Measurements from ENCODE around the gene ZNF438.
"Not testable (repeated sequence)": the region's sequence is repeated elsewhere in the genome, so short reads cannot be mapped to it uniquely, and the experiment has no call there.

Gene ZNF438

DNA sequence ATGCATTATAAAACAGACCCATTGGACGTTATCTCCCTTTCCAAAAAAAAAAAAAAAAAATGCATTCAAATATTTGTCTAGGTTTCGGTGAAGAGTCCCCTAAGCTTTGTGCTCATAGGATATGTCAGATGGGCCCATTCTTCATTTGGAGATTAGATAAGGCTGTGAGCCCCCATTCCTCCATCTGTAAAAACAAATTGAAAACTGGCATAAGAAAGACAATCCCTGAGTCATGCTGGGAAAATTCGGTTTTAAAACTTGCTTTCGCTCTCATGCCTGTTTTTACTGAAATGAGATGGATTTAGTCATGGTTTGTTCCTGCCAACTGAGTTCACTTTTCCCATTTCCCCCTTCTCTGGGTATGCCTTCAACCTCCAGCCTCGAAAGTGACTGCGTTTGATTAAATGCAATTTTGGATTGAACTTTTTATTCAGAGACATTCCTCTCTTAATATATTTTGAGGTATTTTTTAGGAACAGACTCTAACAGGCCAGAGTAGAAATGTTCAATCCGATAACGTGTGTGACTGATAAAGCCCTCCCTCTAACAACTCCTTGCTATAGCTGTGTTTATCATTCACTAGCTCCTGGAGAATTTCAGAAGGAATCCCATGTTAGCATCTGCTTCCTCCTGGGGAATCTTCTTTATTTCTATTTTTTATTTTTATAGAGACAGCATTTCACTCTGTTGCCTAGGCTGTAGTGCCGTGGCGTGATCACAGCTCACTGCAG lies 211.2 kb downstream of the ZNF438 start:
- DNase-seq = no peak

DNA sequence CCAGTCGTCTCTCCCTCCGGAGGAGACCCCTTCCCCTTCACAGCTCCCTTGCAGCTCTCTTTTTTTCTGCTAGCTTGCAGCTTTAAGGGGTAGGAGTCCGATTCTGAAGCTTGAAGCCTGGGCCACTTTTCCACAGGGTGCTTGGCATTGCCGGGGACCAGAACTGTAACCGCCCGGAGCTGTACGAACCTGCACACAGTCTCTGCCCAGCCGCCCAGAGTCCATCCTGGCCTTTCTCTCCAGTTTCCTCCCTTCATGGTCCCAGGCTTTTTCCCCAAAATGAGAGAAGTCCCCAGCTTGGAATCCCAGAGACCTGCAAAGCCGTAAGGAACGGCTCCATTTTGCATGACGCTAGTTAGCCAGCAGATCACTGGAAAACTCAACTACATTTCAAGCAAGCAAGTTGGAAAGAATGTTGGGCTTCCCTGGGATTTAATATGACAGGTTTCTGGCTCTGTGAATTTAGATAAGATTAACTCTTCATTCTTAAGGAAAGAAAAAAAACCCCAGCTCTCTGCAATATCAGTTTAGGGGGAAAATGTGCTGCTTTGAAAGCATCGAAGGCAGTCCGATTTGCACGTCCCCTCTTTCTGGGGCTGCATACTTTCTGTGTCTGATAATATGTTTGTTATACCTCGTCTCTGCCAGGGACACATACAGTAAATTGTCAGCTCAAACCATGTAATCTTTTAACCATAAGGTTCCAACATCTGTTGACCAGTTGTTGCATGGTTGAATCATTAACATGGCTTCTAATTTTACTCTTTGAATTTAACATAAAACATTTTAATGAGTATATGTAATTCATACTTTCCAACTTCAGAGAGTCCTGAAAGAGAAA lies 212.1 kb downstream of the ZNF438 start:
- DNase-seq = no peak

GRCh38 chr10:30818854-30819253 lies 212.8 kb downstream of the ZNF438 start:
- peak; percentile 85 for DNase-seq

DNA sequence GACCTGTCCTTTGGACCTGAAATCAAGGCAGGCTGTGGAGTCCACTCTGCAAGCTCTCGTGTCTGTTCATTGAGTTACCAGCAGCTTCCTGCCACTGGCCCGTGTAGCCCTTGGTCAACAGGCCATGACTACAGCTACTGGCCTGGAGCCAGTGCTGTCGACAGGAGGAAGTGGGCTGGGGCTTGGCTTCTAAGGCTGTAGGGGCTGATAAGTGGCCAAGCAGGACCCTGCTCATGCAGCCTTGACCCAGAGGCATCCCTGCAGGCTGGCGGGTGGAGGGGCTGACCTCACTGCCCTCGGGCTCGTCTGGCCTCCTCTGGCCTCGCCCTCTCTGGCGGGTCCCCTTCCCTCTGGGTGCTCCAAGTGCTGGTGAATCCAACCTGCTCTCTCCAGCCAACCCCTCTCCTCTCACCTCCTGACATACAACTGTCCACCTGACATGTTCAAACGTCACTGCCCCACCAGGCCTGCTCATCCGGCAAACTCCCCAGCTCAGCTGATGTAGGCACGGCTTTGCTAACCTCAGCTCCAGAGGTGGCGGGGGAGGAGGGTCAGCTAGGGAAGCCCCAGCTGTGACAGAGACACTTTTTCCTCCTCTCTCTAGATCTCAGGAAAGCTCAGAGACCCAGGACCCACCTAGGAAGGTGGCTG lies 213.5 kb downstream of the ZNF438 start:
- DNase-seq = peak; percentile 64

- DNase-seq = no peak
Observed at GRCh38 chr10:30817541-30817940, 214.1 kb downstream of the ZNF438 start.

DNA sequence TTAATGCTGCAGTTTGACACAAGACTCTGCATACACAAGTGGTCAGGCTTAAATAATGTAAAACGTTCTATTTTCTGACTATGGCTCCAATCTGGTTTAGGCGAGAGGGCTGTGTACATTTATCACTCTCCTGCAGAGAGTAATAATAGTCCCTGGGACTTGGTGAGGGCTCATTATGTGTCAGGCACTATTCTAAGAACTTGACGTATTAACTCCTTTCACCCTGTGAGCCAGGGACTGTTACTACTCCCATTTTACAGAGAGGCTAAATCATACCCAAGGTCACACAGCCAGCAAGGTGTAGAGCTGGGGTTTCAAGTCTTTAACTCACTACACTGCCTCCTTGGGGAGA lies 214.9 kb downstream of the ZNF438 start:
- DNase-seq = no peak

GRCh38 chr10:30816159-30816819 lies 215.4 kb downstream of the ZNF438 start:
- no peak for DNase-seq

DNA sequence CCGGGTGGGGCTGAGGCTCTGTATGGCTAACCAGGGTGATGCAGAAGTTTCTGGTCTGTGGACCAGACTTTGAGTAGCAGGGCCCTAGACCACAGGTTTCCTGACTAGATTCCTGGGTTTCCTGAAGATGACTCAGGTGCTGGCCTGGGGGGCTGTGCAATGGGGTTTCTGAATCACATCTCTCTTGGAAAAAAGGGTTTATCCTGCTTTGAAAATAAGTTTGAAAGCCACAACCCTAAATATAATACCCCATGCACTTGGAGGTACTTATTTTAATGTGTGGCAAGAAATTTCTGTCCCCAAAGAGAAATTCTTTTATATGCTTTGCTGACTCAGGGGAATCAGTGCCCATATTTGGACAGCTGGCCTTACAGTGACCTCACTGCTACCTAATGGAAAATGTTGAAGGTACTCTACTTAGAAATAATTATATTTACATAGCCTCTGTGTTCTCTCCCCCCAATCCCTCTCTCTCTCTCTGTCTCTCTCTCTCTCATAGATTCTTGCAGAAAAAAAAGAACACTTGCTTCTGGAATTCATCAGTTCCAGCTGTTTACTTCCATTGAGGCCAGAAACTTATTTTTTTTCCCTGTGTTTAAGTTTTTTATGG lies 217.7 kb downstream of the ZNF438 start:
- DNase-seq = no peak

- DNase-seq = no peak
Observed at GRCh38 chr10:30812018-30812851, 219.4 kb downstream of the ZNF438 start.

GRCh38 chr10:30811276-30812017 lies 220.2 kb downstream of the ZNF438 start:
- DNase-seq = no peak

DNA sequence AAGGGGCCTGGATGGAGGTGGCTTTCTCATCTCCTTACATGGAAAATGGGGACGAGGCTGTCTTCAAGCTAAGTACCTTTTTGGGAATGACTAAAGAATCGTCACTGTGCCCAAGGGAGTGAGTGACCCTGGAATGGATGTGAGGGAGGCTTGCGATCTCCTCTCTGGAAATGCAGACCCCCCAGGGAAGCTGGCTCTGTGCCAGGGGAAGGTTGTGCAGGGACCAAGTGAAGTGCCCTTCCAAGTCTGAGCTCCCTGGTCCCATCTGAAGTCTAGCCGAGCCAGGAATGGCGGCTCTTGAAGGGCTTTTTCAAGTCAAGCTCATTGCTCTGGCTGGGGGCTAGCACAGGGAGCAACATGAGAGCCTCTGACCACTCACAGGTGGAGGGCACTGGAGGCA lies 221.2 kb downstream of the ZNF438 start:
- DNase-seq = no peak

DNA sequence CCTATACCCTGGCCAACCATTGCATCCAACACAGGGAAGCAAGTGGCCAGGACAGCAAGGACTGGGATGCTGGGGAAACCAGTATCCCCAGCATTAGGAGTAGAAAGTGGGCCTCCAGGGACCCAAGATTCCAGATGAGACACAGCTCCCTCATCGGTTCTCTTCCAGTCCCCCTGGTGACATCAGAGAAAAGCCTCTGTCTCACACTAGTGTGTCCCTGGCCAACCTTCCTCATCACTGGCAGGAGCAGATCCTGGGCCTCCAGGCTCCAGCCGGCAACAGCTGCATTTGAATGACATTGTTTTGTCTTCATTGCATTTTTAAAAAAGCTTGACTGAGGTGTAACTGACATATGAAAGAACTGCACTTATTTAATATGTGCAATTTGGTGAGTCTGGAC lies 224.8 kb downstream of the ZNF438 start:
- no peak for DNase-seq

DNA sequence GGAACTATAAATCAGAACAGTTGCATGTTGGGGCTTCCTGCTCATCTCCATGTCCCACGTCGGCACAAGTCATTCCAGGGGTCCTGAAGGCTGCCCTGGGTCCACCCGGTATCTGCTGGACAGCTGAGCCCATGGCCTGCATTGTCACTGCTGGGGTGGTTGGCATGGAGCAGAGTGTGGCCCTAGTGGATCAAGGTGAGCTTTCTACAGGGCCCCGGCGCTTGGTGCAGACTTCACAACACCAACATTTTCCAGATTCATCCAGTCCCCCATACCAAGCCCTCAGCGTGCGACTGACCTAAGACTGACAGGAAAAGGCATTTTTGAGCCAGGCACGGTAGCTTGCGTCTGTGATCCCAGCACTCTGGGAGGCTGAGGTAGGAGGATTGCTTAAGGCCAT lies 226.6 kb downstream of the ZNF438 start:
- no peak for DNase-seq

GRCh38 chr10:30804478-30805055 lies 227.1 kb downstream of the ZNF438 start:
- DNase-seq = peak; percentile 52

GRCh38 chr10:30803892-30804322 lies 227.8 kb downstream of the ZNF438 start:
- DNase-seq = peak; percentile 40

DNA sequence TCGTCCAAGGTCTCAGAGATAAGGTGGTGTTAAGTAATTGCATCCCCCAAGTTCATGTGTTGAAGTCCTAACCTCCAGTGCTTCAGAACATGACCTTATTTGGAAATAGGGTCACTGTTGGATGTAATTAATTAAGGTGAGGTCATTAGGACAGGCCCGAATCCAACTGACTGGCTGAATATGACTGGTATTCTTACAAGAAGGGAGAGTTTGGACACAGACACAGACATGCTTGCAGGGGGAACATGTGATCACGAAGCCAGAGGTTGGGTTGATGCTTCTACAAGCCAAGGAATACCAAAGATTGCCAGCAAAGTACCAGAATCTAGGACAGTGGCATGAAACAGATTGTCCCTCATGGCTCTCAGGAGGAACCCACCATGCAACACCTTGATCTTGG lies 228.6 kb downstream of the ZNF438 start:
- no peak for DNase-seq

DNA sequence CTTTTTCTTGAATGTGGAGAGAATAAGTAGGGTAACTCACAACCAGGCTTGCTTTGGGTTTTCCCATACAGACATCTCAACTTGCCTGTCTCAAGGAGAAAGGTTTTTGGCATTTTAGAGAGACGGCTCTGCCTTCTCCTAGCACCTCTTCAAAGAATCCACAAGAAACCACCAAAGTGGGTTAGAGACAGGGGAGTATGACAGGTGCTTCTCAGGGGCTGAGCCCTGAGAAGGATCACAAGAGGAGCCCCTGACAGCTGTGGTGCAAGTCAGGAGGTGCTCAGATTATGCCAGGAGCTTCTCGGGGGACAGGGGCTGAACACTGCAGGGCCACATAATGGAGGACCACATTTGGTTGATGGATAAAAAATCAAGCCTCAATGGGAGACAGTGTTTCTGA lies 231.3 kb downstream of the ZNF438 start:
- DNase-seq = no peak

DNA sequence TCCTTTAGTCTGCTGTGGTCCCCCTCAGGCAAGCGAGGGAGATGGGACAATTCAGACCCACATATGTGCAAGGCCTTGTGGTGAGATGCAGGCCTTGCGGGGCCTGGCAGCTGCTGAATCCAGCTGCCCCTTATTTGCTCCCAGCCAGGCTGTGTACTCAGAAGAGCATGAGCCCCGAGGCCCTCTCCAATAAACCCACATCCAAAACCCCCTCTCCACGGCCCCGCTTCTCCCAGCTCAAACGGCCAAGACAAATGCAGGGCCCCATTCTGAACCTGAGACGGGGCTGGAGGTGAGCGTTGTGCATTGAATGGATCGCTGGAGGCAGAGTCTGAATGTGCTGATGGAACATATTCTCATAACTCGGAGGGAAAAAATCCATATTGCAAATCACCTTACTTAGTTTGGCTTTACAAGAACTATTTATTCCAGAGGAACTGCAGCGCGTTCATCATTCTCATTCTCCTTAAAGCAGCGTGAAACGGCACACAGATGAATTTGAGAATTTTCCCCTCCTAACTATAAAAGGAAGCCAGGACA lies 232.9 kb downstream of the ZNF438 start:
- no peak for DNase-seq

- not testable (repeated sequence) for DNase-seq
Observed at GRCh38 chr10:30795024-30795423, 236.6 kb downstream of the ZNF438 start.
